IMR-90 (cell line): ENCODE results near the gene FAF1. TPM values are rescaled to one million over a fixed set of nuclear protein-coding genes. Genes with fewer than 3 reads are reported as not detected.

Experiments used
- ATAC-seq: fragments of 200-7000 bp; cut with Tn5 transposase; 2 replicates; pipeline ENCODE4 v1.9.1; 2020; ENCODE audit warnings: low read depth, mild to moderate bottlenecking, moderate library complexity
- BruUV-seq: library from RNA; stranded (reverse); fragments of 400-500 nt; replicated peaks from 2 replicates; lab custom pipeline; 2021; lab: Mats Ljungman, UMichigan
- CTCF ChIA-PET: fragments of 300-600 bp; formaldehyde crosslinking; extraction: SDS; loops from one replicate; lab custom pipeline; 2021; ENCODE audit warnings: antibody characterized with exemption; lab: Yijun Ruan, JAX
- POLR2A ChIA-PET: fragments of 300-600 bp; sonication (Branson Sonifier 250); formaldehyde crosslinking; loops from one replicate; lab custom pipeline; 2022; ENCODE audit warnings: antibody characterized with exemption; ENCODE audit not compliant: unreplicated experiment; lab: Charles Lee
- DNase-seq: peaks from one replicate; pipeline ENCODE4 v3.0.0; 2013
- H2AFZ ChIP-seq: replicated peaks from 2 replicates; pipeline ENCODE3; 2013; ENCODE audit warnings: low read length, mild to moderate bottlenecking; ENCODE audit not compliant: poor library complexity
- H2AK5ac ChIP-seq: 2 replicates; pipeline ENCODE4 v1.6.1; 2013; ENCODE audit warnings: low read depth, low read length, inconsistent platforms
- H2AK9ac ChIP-seq: replicated peaks from 2 replicates; pipeline ENCODE3; 2013; ENCODE audit warnings: mild to moderate bottlenecking, low read depth, low read length, moderate library complexity; ENCODE audit not compliant: poor library complexity
- H2BK120ac ChIP-seq: 2 replicates; pipeline ENCODE4 v1.6.1; 2013; ENCODE audit warnings: low read depth, low read length, inconsistent platforms
- H2BK15ac ChIP-seq: 3 replicates; pipeline ENCODE4 v1.6.1; 2013; ENCODE audit warnings: low read depth, low read length, inconsistent platforms
- H2BK20ac ChIP-seq: 2 replicates; pipeline ENCODE4 v1.6.1; 2013; ENCODE audit warnings: low read depth, mild to moderate bottlenecking, inconsistent platforms, low read length, moderate library complexity
- H2BK5ac ChIP-seq: 2 replicates; pipeline ENCODE4 v1.6.1; 2013; ENCODE audit warnings: mild to moderate bottlenecking, low read depth, low read length, inconsistent platforms; ENCODE audit not compliant: poor library complexity, severe bottlenecking
- H3K14ac ChIP-seq: replicated peaks from 2 replicates; pipeline ENCODE4 v1.6.1; 2013; ENCODE audit warnings: low read depth, low read length, inconsistent platforms
- H3K18ac ChIP-seq: 2 replicates; pipeline ENCODE4 v1.6.1; 2013; ENCODE audit warnings: low read depth, low read length, control low read depth
- H3K23ac ChIP-seq: 2 replicates; pipeline ENCODE4 v1.6.1; 2013; ENCODE audit warnings: low read depth, low read length, inconsistent platforms
- H3K27ac ChIP-seq: 2 replicates; pipeline ENCODE4 v1.5.1; 2013; ENCODE audit warnings: mild to moderate bottlenecking, control low read depth, low read length; ENCODE audit not compliant: insufficient read depth
- H3K27me3 ChIP-seq: 2 replicates; pipeline ENCODE4 v1.6.1; 2013; ENCODE audit warnings: low read length; ENCODE audit not compliant: control insufficient read depth, insufficient read depth
- H3K36me3 ChIP-seq: 2 replicates; pipeline ENCODE4 v1.6.1; 2013; ENCODE audit warnings: low read length, mixed read lengths; ENCODE audit not compliant: control insufficient read depth, insufficient read depth
- H3K4ac ChIP-seq: 2 replicates; pipeline ENCODE4 v1.6.1; 2013; ENCODE audit warnings: low read depth, low read length, inconsistent platforms
- H3K4me1 ChIP-seq: 2 replicates; pipeline ENCODE4 v1.6.1; 2013; ENCODE audit warnings: low read length, mixed read lengths; ENCODE audit not compliant: control insufficient read depth, insufficient read depth
- H3K4me2 ChIP-seq: 2 replicates; pipeline ENCODE4 v1.6.1; 2013; ENCODE audit warnings: low read depth, mild to moderate bottlenecking, control low read depth, low read length, moderate library complexity
- H3K4me3 ChIP-seq: 2 replicates; pipeline ENCODE4 v1.5.1; 2013; ENCODE audit warnings: low read depth, mild to moderate bottlenecking, control low read depth, low read length, moderate library complexity; ENCODE audit not compliant: insufficient read depth
- H3K56ac ChIP-seq: 2 replicates; pipeline ENCODE4 v1.6.1; 2013; ENCODE audit warnings: low read length, inconsistent platforms; ENCODE audit not compliant: insufficient read depth; ENCODE audit errors: extremely low read depth
- H3K79me1 ChIP-seq, 2 experiments: 2 replicates each; pipeline ENCODE4 v1.6.1; 2013; ENCODE audit warnings: low read length in 2 of 2, inconsistent platforms in 1 of 2, low read depth in 1 of 2
- H3K9ac ChIP-seq: 2 replicates; pipeline ENCODE4 v1.6.1; 2013; ENCODE audit warnings: low read depth, low read length, control low read depth
- H3K9me1 ChIP-seq: 2 replicates; pipeline ENCODE4 v1.6.1; 2013; ENCODE audit warnings: low read length, inconsistent platforms; ENCODE audit not compliant: insufficient read depth
- H3K9me3 ChIP-seq: 2 replicates; pipeline ENCODE4 v1.6.1; 2013; ENCODE audit warnings: low read length; ENCODE audit not compliant: control insufficient read depth, insufficient read depth
- H4K20me1 ChIP-seq: 2 replicates; pipeline ENCODE4 v1.6.1; 2013; ENCODE audit warnings: low read length, inconsistent platforms; ENCODE audit not compliant: insufficient read depth
- H4K5ac ChIP-seq: 2 replicates; pipeline ENCODE4 v1.6.1; 2013; ENCODE audit warnings: mild to moderate bottlenecking, low read depth, low read length, control low read depth
- H4K8ac ChIP-seq, 2 experiments: 2 replicates each; pipeline ENCODE4 v1.6.1; 2013; ENCODE audit warnings: low read depth in 2 of 2, low read length in 2 of 2, control low read depth in 1 of 2, inconsistent platforms in 1 of 2
- H4K91ac ChIP-seq: 2 replicates; pipeline ENCODE4 v1.6.1; 2013; ENCODE audit warnings: low read depth, low read length, inconsistent platforms; ENCODE audit not compliant: insufficient read depth
- MAFK ChIP-seq: IDR thresholded peaks from 2 replicates; pipeline ENCODE4 v1.6.1; 2012; ENCODE audit warnings: low read depth, low read length, improper control_type of control experiment
- NFE2L2 ChIP-seq: fragments of 150-350 bp; IDR thresholded peaks from 2 replicates; pipeline ENCODE4 v1.6.1; 2016; ENCODE audit warnings: low read depth, mild to moderate bottlenecking, low read length
- POLR2A ChIP-seq: IDR thresholded peaks from 2 replicates; pipeline ENCODE4 v1.6.1; 2012; ENCODE audit warnings: mild to moderate bottlenecking, low read depth, low read length
- RAD21 ChIP-seq: IDR thresholded peaks from 2 replicates; pipeline ENCODE4 v1.6.1; 2012; ENCODE audit warnings: low read length, improper control_type of control experiment
- RCOR1 ChIP-seq: IDR thresholded peaks from 2 replicates; pipeline ENCODE4 v1.6.1; 2012; ENCODE audit warnings: mild to moderate bottlenecking, low read length, improper control_type of control experiment; ENCODE audit not compliant: insufficient replicate concordance
- SMC3 ChIP-seq: fragments of 150-350 bp; IDR thresholded peaks from 2 replicates; pipeline ENCODE4 v1.6.1; 2016; ENCODE audit warnings: low read depth, mild to moderate bottlenecking, antibody characterized with exemption, low read length, moderate library complexity
- WGBS, 2 experiments: methylation state at CpG; one replicate each; pipeline versions ENCODE4 v1.1.5 to v1.1.7; 2013; ENCODE audit warnings: missing lambda C conversion rate in 2 of 2; ENCODE audit not compliant: insufficient read length in 1 of 2; ENCODE audit errors: extremely low coverage in 2 of 2; 5-methylcytosine and 5-hydroxymethylcytosine counted together
- dilution Hi-C: fragments of 300-500 bp; cut with HindIII; formaldehyde crosslinking; loops from one replicate; pipeline ENCODE4 v1.14.3; 2018; ENCODE audit warnings: low sequenced_read_pairs; ENCODE audit not compliant: unreplicated experiment
- in situ Hi-C: fragments of 300-500 bp; cut with MboI; formaldehyde crosslinking; loops from 3 replicates; pipeline ENCODE4 v1.14.3; 2019; ENCODE audit warnings: low sequenced_read_pairs, inconsistent platforms, mixed read lengths
- intact Hi-C: fragments of 100-400 bp; cut with micrococcal nuclease; formaldehyde crosslinking; loops from 2 replicates; pipeline ENCODE4 v1.10.0; 2022
- polyA plus RNA-seq, 3 experiments: library from polyadenylated mRNA; depleted of rRNA; stranded (reverse); fragments of >200 nt; gene quantifications; 2 replicates each; pipeline ENCODE4 v1.2.3, GENCODE V29; 2012; ENCODE audit warnings: low replicate concordance in 1 of 3
- total RNA-seq: library from RNA; depleted of rRNA; stranded (reverse); fragments of >200 nt; gene quantifications from 2 replicates; pipeline ENCODE4 v1.2.3, GENCODE V29; 2012
- TF ChIP-seq, protein P1 (sequence below): fragments of 150-350 bp; IDR thresholded peaks from 2 replicates; pipeline ENCODE4 v1.6.1; 2017; ENCODE audit warnings: mild to moderate bottlenecking, antibody characterized with exemption, low read length, low read depth
- TF ChIP-seq, protein P2 (sequence below): fragments of 150-350 bp; IDR thresholded peaks from 2 replicates; pipeline ENCODE4 v1.6.1; 2016; ENCODE audit warnings: low read depth, mild to moderate bottlenecking, low read length, moderate library complexity, borderline replicate concordance

The FAF1 gene
- total and polyA plus RNA-seq, 2 of the 4 experiments (the other 2 are of a cell fraction), result 18.8 to 72.9 TPM

DNA sequence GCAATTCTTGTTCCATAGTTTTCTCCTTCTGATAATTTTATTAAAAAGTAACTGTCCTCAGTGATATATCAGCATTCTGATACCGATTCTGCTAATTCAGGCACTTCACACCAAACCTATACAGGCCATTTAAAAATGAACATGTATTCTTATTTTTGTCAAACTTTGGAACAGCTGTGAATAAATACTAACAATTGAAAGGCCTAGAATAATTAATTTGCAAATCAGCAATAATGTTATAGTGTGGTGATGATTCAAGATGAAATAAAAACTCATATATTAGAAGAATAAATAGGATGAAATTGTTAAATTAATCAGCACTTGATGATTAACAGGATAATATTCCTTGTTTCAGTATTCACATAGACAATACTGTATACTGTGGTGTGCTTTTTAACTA lies 19.9 kb upstream of the FAF1 start:
- TF ChIP-seq RCOR1, result no peak
- TF ChIP-seq, protein P1, sequence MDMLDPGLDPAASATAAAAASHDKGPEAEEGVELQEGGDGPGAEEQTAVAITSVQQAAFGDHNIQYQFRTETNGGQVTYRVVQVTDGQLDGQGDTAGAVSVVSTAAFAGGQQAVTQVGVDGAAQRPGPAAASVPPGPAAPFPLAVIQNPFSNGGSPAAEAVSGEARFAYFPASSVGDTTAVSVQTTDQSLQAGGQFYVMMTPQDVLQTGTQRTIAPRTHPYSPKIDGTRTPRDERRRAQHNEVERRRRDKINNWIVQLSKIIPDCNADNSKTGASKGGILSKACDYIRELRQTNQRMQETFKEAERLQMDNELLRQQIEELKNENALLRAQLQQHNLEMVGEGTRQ, result no peak
- TF ChIP-seq RAD21, result no peak
- TF ChIP-seq MAFK, result peak; percentile 8; the same call in 1 of the 2 replicates
- TF ChIP-seq SMC3, result no peak
- no peak for TF ChIP-seq POLR2A
- TF ChIP-seq, protein P2, sequence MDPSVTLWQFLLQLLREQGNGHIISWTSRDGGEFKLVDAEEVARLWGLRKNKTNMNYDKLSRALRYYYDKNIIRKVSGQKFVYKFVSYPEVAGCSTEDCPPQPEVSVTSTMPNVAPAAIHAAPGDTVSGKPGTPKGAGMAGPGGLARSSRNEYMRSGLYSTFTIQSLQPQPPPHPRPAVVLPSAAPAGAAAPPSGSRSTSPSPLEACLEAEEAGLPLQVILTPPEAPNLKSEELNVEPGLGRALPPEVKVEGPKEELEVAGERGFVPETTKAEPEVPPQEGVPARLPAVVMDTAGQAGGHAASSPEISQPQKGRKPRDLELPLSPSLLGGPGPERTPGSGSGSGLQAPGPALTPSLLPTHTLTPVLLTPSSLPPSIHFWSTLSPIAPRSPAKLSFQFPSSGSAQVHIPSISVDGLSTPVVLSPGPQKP, result no peak
- TF ChIP-seq NFE2L2, result no peak
- no peak overlapping the region for H3K23ac ChIP-seq

More for the DNA sequence above, 19.9 kb upstream of the FAF1 start:
- ATAC-seq, result no peak
- WGBS, 2 experiments, result no CpG with 5 or more reads among the region's 1 CpG
- Histone ChIP-seq H2BK20ac (no peak overlapping the region), H3K4me3 (no peak overlapping the region), H3K4ac (no peak overlapping the region), H2AK5ac (no peak overlapping the region), H2BK5ac (no peak overlapping the region), H3K9me3 (no peaks in the 10 kb centered on the region), H4K91ac (no peak overlapping the region), H4K5ac (no peak overlapping the region), H3K4me1 (peaks cover 4% of the 10 kb centered on the region; the same call in 1 of the 2 replicates), H2AK9ac (no peak overlapping the region), H3K9me1 (peaks cover 2% of the 10 kb centered on the region; the same call in 1 of the 2 replicates), H3K18ac (no peak overlapping the region), H2BK120ac (no peak overlapping the region), H3K27ac (no peak overlapping the region), H4K20me1 (no peaks in the 10 kb centered on the region), H3K4me2 (no peak overlapping the region), H4K8ac (no peak overlapping the region), H3K56ac (no peak overlapping the region), H2AFZ (no peak overlapping the region), H3K36me3 (no peaks in the 10 kb centered on the region), H3K9ac (no peak overlapping the region), H2BK15ac (no peak overlapping the region), H3K79me1 (peaks cover 5 to 24% of the 10 kb centered on the region in 2 experiments; a peak in 3 of 4 replicates), H3K14ac (no peak overlapping the region), H3K27me3 (no peaks in the 10 kb centered on the region)
- ChIA-PET POLR2A (no interaction called here), CTCF (interaction anchor here (1.3 kb wide), 1 partner anchor 212 kb away, joined by 3 read pairs; no protein-coding TSS in a partner anchor)
- BruUV-seq, result no TSS peak
- intact Hi-C loops (loop anchor here (10.0 kb wide), 1 partner anchor 315 kb away; no protein-coding TSS in a partner anchor), in situ Hi-C loops (no loop called here), dilution Hi-C loops (no loop called here)
- no peak for DNase-seq
